ENCODE data around the gene RNU6-9.
"Not testable (repeated sequence)": the region's sequence is repeated elsewhere in the genome, so short reads cannot be mapped to it uniquely, and the experiment has no call there.

RNU6-9 gene

DNA sequence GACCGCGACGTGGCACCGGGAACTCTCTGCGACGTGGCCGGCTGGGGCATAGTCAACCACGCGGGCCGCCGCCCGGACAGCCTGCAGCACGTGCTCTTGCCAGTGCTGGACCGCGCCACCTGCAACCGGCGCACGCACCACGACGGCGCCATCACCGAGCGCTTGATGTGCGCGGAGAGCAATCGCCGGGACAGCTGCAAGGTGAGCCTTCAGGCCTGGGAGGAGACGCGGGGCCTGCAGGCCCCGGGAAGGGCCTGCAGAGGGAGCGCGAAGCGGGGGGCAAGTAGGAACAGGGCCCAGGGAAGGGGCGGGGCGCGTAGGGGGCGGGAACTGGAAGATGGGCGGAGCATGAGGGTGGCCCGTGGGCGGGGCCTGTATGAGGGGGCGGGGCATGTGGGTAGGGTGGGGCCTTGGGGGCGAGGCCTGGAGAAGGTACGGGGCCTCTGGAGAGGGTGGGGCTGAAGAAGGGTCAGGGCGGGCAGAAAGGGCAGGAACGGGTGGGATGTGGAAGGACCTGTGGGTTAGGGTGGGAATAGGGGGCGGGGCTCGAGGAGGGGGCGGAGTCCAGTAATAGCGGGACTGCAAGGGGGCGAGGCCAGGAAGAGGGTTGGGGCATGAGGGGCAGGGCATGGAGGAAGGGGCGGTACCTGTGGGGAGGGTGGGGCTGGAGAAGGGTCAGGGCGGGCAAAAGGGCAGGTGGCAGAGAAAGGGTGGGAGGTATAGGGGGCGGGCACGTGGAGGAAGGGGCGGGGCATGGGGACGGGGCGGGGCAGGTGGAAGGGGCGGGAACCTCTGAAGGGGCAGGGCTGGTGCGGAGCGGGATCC lies 31.3 kb upstream of the RNU6-9 start:
- DNase-seq: peak; percentile 71

DNA sequence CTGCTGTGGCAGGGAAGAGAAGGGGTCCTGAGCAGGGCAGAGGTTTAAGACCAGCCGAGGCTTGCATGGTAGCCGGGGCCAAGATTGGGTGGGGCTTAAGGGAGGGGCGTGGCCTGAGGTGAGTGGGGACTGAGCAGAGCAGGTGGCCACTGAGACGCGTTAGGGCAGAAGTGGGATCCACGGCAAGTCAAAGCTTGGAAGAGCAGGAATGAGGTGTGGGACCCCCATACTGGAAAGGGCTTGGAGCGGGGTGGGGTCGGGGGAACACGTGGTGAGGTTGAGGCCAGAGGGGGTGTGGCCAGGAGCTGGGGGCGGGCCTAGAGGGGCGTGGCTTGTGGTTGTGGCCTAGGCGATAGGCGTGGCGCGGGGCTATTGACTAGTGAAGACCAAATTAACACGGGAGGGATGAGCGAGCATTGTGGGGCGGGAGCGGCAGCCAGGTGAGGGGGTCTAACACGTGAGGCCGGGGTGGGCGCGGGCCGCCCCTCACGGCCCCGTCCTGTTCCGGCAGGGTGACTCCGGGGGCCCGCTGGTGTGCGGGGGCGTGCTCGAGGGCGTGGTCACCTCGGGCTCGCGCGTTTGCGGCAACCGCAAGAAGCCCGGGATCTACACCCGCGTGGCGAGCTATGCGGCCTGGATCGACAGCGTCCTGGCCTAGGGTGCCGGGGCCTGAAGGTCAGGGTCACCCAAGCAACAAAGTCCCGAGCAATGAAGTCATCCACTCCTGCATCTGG lies 30.5 kb upstream of the RNU6-9 start:
- DNase-seq: peak; percentile 64

DNA sequence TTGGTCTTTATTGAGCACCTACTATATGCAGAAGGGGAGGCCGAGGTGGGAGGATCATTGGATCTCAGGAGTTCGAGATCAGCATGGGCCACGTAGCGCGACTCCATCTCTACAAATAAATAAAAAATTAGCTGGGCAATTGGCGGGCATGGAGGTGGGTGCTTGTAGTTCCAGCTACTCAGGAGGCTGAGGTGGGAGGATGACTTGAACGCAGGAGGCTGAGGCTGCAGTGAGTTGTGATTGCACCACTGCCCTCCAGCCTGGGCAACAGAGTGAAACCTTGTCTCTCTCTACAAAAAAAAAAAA lies 30.0 kb upstream of the RNU6-9 start:
- DNase-seq: no peak

DNA sequence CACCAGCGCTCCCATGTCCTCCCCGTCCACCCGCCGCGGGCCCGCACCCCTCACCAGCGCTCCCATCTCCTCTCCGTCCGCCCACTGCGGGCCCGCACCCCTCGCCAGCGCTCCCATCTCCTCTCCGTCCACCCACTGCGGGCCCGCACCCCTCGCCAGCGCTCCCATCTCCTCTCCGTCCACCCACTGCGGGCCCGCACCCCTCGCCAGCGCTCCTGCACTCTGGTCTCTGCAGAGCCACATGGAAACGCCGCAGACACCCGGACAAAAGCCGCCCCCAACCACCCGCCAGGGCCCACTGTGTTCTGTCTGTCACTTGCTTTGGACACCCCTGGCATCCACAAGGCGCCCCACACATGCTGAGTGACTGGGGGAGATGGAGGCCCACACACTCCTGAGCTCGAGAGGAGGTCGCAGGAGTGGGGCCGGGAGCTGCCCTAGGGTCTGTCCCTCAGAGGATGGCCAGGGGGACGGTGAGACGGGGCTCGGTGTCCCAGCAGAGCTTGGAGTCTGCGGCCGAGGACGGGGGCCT lies 26.4 kb upstream of the RNU6-9 start:
- DNase-seq: no peak

DNA sequence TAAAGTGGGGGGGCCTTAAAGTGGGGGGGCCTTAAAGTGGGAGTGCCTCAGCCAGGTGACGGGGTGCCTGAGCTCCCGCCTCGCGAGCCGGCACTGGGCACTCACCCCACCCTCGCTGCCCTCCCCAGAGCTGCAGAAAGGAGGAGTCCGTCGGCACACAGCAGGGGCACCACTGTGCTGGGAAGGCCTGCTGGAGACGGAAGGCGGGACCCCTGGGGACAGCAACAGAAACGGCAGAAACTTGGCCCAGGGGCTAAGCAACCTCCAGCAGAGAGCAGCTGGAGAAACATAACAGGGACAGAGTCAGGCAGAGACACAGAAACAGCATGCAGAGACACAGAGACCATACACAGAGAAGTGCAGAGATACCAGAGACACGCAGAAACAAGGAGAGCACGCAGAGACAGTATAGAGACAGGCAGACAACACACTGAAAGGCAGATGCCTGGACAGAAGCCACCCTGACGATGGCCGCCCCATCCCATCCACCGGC lies 25.9 kb upstream of the RNU6-9 start:
- no peak for DNase-seq

DNA sequence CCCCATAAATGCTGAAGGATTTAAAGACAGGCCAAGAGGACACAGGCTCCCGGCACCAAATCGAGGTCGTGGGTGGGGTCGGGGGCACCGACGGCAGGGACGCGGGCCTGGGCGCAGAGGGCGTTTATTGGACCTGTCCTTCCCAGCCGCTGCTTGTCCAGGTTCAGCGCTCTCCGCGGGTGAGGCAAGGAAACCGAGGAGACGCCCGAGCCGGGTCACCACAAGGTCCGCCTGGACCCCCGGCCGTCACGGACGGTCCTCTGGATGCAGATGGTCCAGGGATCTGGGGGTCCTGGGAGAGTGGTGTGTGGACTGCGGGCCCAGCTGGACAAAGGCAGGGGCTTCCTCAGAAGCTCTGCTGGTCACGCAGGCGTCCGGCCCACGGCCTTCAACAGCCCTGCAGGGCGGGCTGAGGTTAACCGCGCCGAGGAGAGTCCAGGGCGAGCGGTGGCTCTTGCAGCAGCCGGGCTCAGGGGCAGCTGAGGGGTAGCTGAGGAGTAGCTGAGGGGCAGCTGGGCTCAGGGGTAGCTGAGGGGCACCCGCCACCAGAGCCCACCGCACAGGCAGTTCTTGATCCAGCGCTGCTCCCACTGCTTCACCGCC lies 25.3 kb upstream of the RNU6-9 start:
- no peak for DNase-seq

DNA sequence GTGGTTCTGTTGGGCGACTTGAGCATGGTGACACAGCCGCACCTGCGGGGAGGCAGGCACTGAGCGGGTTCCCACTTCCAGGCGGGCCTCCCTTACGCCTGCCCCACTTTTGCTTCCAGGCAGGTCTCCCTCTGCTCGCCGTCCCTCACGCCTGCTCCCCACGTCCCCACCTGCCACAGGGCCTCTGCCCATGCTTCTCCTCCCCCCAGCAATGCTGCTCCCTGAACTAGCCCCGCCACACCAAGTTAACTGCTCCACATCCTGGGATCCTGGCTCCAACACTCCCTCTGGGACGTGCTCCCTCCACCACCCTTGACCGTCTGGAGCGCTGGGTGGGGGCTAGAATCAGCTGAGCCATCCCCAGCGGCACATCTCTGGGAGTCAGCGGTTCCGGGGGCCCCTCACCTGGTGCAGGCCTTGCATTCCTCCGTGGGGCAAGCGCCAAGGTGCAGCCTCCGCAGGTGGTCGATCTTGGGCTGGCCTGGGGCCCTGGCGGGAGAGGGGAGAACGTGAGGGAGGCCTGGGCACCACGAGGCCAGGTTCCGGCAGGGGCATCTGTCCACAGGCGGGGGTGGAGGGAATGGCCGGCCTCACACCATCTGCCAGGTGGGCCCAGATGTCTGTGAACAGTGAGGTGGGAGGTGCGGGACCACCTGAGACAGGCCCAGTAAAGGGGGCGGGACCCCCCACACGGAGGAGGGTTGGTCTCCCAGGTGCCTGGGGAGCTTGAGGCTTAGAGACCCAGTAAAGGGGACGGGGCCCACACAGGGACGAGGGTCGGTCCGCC lies 24.6 kb upstream of the RNU6-9 start:
- DNase-seq: no peak

DNA sequence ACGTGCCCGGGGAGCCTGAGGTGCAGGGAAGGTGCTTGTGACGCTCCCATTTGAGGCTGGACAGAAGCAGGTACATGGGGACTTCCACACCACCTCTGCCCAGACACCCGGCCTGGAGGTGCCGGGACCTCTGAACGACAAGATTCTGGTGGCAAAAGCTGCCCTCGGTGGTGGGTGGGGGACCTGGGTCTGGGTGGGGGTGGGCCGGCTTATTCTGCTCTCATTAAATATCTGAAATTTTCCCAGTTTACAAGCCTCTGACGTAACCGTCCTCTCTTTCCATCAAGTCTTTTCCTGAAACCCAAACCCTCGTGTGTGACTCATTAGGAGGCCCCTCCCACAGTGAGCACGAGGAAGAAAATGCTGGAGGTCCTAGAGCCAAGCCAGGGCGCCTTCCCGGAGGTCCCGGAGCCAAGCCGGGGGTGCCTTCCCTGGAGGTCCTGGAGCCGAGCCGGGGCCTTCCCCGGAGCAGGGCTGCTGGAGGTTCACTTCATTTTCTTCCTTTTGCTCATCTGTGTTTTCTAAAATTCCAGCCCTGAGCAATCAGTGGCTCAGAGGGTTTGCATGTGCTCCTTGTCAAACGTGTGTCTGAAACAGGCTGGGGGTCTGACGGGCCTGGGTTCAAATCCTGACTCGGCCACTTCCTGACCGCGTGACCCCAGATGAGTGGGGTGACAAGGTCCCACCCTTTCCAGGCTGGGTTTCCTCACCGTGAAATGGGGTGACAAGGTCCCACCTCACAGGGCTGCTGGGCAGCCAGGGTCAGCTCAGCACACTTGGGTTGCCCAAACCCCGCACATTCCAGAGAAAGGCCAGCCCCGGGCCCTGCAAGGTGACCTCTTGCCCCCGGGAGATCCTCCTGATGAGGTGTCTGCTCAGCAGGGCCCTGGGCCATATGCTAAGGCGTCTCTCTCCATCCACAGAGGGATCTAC lies 23.8 kb upstream of the RNU6-9 start:
- DNase-seq: no peak

DNA sequence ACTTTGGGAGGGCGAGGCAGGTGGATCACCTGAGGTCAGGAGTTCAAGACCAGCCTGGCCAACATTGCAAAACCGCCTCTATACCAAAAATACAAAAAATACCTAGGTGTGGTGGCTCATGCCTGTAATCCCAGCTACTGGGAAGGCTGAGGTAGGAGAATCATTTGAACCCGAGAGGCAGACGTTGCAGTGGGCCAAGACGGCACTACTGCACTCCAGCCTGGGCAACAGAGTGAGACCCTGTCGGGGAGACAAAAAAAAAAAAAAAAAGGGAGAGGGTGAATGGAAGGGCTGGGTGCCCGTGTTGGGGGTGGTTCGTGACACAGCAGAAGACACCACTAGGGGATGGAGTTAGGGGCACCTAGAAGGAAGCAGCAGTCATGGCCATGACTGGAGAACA lies 23.0 kb upstream of the RNU6-9 start:
- DNase-seq: no peak

DNA sequence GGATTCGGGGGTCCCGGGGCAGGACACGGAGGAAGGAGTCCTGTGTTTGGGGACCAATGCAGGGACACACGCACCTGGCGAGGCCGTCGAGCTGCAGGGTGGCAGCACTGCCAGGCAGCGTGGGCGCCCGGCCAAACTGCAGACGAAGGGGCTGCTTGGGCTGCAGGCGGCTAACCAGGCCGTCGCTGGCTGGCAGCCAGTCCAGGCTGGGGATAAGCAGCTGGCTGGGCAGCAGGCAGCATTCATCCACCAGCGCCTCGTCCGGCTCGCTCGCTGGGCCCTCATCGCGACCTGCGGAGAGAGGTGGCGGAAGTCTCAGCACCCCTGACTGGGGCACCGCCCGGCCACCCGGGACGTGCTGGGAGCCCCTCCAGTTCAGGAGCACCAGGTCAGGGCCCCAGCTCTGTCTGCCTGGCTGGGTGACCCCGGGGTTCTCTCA lies 22.3 kb upstream of the RNU6-9 start:
- DNase-seq: no peak

DNA sequence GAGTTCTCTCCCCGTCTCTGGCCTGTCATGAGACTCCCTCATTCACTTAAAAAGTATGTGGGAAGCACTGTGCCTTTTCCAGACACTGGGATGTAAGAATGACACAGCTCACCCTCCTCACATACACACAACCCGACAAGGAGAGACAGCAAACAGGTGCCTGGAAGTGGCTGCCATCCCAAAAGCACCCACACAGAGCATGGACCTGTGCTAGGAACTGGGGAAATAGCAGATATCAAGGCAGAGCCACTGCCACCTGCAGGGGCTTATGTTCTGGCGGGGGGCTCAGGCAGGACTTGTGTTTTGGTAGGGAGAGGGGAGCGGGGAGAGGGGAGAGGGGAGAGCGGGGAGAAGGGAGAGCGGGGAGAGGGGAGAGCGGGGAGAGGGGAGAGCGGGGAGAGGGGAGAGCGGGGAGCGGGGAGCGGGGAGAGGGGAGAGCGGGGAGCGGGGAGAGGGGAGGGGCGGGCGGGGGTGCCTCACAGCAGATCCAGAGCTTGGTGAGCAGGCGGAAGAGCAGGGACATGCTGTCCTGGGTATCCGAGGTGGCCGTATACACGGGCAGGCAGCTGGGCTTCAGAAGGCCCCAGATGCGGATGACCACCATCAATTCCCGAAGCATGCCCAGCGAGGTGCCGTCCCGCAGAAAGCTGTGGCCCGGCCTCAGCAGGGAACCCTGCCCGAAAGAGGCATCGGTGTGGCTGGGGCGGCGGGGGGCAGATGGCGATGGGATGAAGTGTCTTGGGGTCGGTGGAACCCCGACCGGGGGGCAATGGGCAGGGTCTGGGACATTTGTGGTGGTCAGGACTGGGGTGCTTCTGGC lies 21.6 kb upstream of the RNU6-9 start:
- no peak for DNase-seq

DNA sequence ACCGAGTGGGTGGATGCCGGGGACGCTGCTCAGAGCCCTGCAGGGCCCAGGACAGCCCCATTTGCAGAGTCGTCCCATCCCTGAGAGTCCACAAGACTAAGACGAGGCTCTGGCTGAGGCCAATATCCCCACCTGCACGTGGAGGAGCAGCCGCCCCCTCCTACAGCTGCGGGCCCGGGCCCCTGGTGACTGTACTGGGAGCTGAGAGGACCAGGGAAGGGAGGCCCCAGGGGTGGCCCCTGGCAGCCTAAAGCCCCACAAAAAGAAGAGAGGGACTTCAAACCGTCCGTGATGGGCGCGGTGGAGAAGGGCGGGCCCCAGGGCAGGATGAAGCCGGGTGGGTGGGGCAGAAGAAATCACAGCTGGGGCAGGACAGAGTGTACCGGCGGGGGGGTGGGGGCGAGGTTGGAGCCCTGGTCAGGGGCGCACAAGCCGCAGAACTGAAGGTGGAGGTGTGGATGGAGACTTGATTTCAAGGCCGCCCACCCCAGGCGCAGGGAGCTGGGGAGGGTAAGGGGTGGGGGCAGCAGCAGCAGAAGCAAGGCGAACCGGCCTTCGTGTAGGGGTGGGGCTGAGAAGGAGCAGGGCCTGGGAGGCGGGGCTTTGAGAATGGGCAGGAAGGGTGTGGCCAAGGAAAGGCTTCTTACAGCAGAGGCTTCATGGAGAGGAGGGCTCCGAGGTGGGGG lies 20.9 kb upstream of the RNU6-9 start:
- DNase-seq: peak; percentile 88

DNA sequence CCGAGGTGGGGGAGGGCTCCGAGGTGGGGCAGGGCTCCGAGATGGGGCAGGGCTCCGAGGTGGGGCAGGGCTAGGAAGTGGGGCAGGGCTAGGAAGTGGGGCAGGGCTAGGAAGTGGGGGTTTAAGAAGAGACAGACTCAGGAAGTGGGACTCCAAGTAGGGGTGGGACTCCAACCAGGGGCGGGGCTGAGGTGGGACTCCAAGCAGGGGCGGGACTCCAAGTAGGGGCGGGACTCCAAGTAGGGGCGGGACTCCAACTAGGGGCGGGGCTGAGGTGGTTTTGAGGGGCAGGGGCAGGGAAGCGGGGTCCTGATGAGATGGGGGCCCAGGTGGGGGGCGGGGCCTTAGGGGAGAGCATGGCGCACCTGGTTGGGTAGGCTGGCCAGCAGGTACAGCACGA lies 20.2 kb upstream of the RNU6-9 start:
- DNase-seq: peak; percentile 85

DNA sequence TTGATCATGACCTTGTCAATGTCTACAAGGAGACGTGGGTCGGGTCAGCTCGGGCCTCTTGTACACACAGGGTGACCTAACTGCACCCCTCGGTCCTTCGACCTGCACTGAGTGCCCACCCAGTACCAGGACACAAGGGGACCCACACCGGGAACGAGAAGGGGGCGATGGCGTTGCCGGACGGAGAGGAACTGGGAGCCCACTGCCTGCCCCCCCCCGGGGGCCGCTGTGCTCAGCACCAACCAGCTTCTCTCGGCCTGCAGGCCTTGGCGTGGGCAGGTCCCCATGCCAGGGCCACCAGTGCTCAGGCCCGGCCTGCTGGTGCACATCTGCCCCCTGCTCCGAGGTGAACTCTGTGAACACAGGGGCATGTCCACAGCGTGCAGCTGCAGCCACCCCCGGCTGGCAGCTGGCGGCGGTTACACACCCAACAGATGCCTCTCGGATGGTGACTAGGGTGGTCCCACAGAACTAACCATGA lies 19.7 kb upstream of the RNU6-9 start:
- DNase-seq: no peak

DNA sequence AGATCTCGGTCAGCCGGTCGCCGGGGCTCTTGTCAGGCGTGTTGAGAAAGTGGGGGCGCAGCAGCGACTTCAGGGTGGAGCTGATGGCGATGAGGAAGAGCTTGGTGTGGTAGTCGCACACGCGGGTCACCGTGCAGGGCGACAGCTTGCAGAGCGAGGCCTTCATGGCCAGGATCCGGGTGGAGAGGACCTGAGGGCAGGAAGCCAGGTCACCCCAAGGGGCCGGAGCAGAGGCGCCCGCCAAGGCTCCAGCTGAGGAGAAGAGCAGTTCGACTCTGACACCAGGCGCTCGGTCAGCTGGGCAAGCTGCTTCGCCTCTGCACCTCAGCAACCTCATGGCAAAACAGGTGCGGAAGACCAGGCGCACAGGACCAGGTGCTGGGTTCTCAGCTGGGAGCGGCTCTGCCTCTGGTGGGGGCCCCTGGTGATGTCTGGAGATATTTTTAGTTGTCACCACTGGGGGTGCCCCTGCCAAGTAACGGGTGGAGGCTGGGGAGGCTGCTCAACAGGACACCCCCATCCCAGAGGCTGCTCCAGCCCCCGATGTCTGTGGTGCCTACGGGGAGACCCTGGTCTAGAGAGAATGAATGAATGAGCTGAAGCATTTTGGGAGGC lies 17.9 kb upstream of the RNU6-9 start:
- no peak for DNase-seq

DNA sequence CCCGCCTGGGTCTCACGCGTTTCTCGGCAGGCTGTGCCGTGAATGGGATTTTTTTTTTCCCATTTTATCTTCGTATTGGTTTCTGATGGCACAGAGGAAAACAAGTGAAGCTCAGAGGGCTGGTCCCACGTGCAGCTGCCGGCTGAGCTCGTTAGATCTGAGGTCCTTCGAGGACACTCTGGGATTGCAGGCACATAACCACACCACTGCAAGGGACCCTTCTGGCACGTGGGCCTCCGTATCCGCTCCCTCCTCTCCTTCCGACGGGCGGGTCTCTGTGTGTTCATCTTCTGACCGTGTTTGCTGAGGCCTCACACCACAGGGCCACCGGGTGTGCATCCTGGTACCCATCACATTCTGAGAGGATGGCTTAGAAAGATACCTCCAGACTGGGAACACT lies 17.2 kb upstream of the RNU6-9 start:
- no peak for DNase-seq

DNA sequence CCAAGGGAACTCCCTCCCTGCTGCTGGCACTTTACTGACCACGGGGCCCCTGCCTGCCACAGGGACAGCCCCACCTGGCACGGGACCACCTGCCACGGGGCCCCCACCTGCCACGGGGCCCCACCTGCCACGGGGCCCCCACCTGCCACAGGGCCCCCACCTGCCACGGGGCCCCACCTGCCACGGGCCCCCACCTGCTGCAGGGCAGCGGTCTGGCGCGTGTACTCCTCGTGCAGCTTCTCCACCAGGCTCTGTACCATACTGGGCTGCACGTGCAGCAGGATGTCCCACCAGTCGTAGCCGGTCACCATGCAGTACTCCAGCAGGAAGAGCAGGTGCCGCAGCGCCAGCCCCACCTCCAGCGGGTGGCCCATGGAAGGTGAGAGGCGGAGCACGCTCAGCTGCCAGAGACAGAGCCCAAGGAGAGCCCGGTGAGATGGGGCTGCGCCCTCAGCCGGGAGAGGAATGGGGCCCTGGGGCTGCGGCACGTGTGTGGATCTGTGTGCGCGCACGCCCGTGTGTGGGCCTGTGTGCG lies 16.4 kb upstream of the RNU6-9 start:
- no peak for DNase-seq

DNA sequence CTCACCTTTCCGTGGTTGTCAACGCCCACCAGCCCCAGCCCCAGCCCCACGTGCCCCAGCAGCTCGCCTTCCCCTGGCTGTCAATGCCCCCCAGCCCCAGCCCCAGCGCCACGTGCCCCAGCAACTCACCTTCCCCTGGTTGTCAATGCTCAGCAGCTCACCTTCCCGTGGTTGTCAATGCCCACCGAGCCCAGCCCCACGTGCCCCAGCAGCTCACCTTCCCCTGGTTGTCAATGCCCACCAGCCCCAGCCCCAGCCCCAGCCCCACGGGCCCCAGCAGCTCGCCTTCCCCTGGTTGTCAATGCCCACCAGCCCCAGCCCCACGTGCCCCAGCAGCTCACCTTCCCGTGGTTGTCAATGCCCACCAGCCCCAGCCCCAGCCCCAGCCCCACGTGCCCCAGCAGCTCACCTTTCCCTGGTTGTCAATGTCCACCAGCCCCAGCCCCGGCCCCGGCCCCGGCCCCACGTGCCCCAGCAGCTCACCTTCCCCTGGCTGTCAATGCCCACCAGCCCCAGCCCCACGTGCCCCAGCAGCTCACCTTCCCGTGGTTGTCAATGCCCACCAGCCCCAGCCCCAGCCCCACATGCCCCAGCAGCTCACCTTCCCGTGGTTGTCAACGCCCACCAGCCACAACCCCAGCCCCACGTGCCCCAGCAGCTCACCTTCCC lies 15.2 kb upstream of the RNU6-9 start:
- not testable (repeated sequence) for DNase-seq
